Mucosa of descending colon (tissue), 3 donors: Measurements from ENCODE around the gene AXL. TPM values are rescaled to one million over a fixed set of nuclear protein-coding genes. Genes with fewer than 3 reads are reported as not detected.

Source experiments
- ATAC-seq: fragments of 200-7000 bp; cut with Tn5 transposase; one replicate; pipeline ENCODE4 v1.9.1; 2020; ENCODE audit warnings: mild to moderate bottlenecking, moderate library complexity
- DNase-seq, 3 donors: peaks; one replicate each; pipeline ENCODE4 v3.0.0-alpha.2; 2020
- H3K36me3 ChIP-seq: fragments of 200-600 bp; one replicate; pipeline ENCODE4 v1.8.0; 2021; ENCODE audit warnings: low read depth, mild to moderate bottlenecking
- H3K4me1 ChIP-seq: fragments of 200-600 bp; one replicate; pipeline ENCODE4 v1.8.0; 2021; ENCODE audit warnings: low read depth, mild to moderate bottlenecking
- H3K4me3 ChIP-seq: fragments of 200-600 bp; one replicate; pipeline ENCODE4 v1.8.0; 2021; ENCODE audit warnings: mild to moderate bottlenecking
- H3K9me3 ChIP-seq: fragments of 200-600 bp; one replicate; pipeline ENCODE4 v1.8.0; 2021; ENCODE audit warnings: mild to moderate bottlenecking
- intact Hi-C, 2 donors: fragments of 100-400 bp; cut with DNase I in 1 of 2; cut with micrococcal nuclease in 1 of 2; formaldehyde crosslinking; loops; one replicate each; pipeline versions ENCODE4 v1.11.0 to v1.11.1; 2022; cut with DNase I, micrococcal nuclease
- total RNA-seq, 3 donors: library from RNA; stranded (reverse); fragmentation: NEBNext Ultra II Directional in 2 of 3; extraction: Animal tissue kit (Norgen Biotek cat#: 25700) in 2 of 3; gene quantifications; one replicate each; pipeline versions ENCODE4 v1.2.1 to v1.2.4, GENCODE V29; 2021 to 2023
- TF ChIP-seq, protein P1 (sequence below): fragments of 200-600 bp; IDR thresholded peaks from one replicate; pipeline ENCODE4 v1.8.0; 2022; ENCODE audit warnings: antibody characterized with exemption, mild to moderate bottlenecking
- donor health status: DM: no; HTN: no; CAD: no; lungs with moderate emphysema.
- donor health status: DM: no; HTN: no; CAD: no.
- donor health status: DM: no; HTN: yes; CAD: no.

The AXL gene
- total RNA-seq, 3 donors from 2014 or later, result 7.3 to 93.6 (median 19.3) TPM

DNA sequence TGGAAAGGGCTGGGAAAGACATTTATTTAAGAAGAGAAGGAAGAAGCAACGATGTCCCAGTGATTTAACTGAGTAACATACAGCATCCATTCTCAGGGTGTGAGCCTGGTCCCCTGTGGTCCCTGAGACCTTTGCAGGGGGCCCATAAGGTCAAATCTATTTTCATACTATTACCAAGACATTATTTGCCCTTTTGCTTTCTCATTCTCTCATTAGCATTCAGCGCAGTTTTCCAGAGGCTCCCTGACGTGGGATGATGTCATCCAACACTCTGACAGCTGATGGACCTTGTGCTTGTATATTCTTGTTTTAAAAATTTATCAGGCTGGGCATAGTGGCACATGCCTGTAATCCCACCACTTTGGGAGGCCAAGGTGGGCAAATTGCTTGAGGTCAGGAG is 26.8 kb downstream of the AXL start:
- no peak for ATAC-seq
- Histone ChIP-seq H3K4me1 (no peaks in the 10 kb centered on the region), H3K36me3 (no peaks in the 10 kb centered on the region), H3K9me3 (no peaks in the 10 kb centered on the region), H3K4me3 (no peak overlapping the region)
- intact Hi-C loops, result no loop called here
- no peak for DNase-seq
- TF ChIP-seq, protein P1, sequence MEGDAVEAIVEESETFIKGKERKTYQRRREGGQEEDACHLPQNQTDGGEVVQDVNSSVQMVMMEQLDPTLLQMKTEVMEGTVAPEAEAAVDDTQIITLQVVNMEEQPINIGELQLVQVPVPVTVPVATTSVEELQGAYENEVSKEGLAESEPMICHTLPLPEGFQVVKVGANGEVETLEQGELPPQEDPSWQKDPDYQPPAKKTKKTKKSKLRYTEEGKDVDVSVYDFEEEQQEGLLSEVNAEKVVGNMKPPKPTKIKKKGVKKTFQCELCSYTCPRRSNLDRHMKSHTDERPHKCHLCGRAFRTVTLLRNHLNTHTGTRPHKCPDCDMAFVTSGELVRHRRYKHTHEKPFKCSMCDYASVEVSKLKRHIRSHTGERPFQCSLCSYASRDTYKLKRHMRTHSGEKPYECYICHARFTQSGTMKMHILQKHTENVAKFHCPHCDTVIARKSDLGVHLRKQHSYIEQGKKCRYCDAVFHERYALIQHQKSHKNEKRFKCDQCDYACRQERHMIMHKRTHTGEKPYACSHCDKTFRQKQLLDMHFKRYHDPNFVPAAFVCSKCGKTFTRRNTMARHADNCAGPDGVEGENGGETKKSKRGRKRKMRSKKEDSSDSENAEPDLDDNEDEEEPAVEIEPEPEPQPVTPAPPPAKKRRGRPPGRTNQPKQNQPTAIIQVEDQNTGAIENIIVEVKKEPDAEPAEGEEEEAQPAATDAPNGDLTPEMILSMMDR, result no peak

DNA sequence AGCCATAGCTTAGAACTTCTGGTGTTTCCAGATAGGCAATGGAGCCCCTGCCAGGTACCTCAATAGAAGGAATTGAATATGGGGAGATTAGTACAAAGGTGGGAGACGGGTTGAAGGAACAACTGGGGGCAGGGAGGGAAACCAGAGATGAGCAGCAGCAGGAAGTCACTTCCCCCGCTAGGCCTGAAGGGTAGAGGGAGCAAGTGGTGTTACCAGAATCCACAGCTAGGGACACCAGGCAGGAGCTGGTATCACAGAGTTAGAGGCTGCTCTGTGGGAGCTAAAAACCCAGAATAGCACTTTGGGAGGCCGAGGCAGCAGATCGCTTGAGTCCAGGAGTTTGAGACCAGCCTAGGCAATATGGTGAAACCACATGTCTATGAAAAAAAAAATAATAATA is 29.9 kb downstream of the AXL start:
- DNase-seq (no peak), ATAC-seq (no peak)
- Histone ChIP-seq H3K36me3 (no peaks in the 10 kb centered on the region), H3K4me1 (no peaks in the 10 kb centered on the region), H3K9me3 (no peaks in the 10 kb centered on the region), H3K4me3 (no peak overlapping the region)
- intact Hi-C loops, result no loop called here
- TF ChIP-seq, protein P1, result no peak

DNA sequence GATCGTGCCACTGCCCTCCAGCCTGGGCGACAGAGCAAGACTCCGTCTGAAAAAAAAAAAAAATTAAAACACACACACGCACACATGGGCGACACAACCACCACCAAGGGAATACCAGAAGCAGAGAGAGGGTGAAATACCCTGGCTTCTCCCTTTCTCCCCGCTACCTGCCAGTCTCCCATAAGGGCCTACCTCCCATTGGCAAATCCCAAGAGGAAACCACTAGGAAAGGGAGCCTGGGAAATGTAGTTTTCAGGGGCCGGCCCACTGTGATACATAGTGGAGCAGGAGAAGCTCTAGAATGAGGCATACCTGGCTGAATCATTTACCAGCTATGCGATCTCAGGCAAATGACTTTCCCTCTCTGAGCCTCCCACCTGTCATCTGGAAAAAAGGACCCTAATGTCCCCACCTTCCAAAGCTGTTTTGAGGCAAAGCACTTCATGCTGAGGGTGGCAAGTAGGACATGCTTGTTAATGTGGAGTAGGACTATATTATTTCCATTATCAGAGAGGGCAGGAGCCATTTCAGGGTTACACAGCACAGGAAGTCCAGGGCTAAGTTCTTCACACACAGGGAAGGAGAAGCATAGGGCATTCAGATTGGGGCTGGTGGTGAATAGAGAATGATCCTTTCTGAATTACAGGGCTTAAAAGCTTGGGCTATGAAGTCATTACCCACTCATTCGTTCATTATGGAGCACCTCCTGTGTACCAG is 30.8 kb downstream of the AXL start:
- no peak overlapping the region for H3K4me3 ChIP-seq
- H3K4me1 ChIP-seq, result no peaks in the 10 kb centered on the region
- ATAC-seq, result no peak
- intact Hi-C loops, result loop anchor here (10.0 kb wide), 2 partner anchors 45 to 325 kb away; partner anchors contain the start of gene CEACAM21 (in 1 of the 2)
- DNase-seq, result peak in 1 of 3 donors; percentile 2
- TF ChIP-seq, protein P1, result no peak
- H3K9me3 ChIP-seq, result no peaks in the 10 kb centered on the region
- no peaks in the 10 kb centered on the region for H3K36me3 ChIP-seq

DNA sequence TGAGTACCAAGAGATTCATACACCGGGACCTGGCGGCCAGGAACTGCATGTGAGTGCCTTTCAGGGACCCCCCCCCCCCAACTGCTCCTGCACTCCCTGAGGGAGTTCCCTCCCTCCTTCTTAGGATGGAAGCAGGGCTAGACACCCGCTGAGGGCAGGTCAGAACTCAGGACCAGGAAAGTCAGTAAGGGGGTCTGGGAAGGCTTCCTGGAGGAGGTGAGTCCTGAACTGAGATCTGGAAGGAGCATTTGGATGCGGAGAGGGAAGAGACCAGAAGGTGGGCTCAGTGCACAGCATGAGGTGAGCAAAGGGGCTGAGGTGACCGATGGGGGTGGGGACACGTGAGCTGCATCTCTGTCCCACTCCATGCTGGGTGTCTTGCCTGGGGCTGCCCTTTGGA is 34.6 kb downstream of the AXL start:
- H3K36me3 ChIP-seq, result no peaks in the 10 kb centered on the region

DNA sequence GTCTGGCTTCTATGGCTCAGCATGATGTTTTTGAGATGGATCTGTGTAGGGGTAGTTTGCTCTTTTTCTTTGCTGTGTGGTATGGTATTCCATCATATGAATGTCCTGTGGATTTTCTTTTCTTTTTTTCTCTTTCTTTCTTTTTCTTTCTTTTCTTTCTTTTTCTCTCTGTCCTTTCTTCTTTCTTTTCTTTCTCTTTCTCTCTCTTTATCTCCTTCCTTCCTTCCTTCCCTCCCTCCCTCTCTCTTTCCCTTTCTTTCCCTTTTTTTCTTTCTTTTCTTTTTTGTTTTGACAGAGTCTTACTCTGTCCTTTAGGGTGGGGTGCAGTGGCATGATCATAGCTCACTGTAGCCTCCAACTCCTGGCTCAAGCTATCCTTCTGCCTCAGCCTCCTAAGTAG is 36.1 kb downstream of the AXL start:
- Histone ChIP-seq H3K9me3 (no peaks in the 10 kb centered on the region), H3K4me3 (no peak overlapping the region), H3K36me3 (no peaks in the 10 kb centered on the region), H3K4me1 (no peaks in the 10 kb centered on the region)
- TF ChIP-seq, protein P1, result no peak
- intact Hi-C loops, result loop anchor here (10.0 kb wide), 2 partner anchors 50 to 320 kb away; partner anchors contain the start of gene CEACAM21 (in 1 of the 2)
- no peak for DNase-seq
- no peak for ATAC-seq

More for the DNA sequence above, 34.6 kb downstream of the AXL start:
- no peak for DNase-seq
- Histone ChIP-seq H3K4me1 (no peaks in the 10 kb centered on the region), H3K4me3 (no peak overlapping the region), H3K9me3 (no peaks in the 10 kb centered on the region)
- intact Hi-C loops, result loop anchor here (10.0 kb wide), 2 partner anchors 49 to 321 kb away; partner anchors contain the start of gene CEACAM21 (in 1 of the 2)
- TF ChIP-seq, protein P1, result no peak
- ATAC-seq, result no peak
